ENCODE results near the gene GIT1. TPM values are rescaled to one million over a fixed set of nuclear protein-coding genes. Genes with fewer than 3 reads are reported as not detected.

The GIT1 gene
- total and polyA plus RNA-seq, 11 donors, result 23.0 to 52.9 (median 31.4) TPM

DNA sequence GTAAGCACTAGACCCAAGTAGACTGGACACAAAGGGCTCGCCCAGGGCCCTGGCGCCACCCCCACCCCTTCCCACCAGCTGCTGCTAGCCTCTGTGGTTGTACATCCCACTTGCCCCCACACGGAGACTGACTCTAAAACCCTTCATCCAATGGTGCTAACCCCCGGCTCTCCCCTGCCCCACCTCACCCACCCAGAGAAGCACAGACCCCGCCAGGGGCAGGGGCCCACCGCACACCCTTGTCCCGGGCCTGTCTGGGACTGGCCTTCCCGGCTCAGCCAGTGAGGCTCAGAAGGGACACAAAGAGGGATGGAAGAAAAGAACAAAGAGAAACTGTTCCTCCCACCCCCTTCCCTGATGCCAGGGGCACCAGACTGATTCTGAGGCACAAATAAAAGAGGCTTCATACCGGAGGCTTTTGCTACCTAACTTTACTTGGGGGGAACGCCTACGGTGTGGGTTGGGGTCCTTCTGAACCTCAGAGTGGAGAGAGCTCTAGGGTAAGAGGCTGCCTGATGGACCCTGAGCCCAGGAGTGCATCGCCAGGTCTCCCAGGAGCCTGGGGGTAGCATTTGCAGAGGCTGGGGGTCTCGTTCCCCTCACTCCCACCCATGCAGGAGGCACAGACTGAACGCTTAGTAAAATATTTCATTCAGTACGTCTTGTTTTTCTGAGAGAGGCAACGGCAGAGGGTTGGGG, 25.1 kb upstream of the GIT1 start:
- Histone ChIP-seq H3K36me3 (peaks cover 0 to 10% (median 0%) of the 10 kb centered on the region in 9 donors), H3K27ac (no peak overlapping the region), H3K9me3 (no peaks in the 10 kb centered on the region), H3K4me1 (peaks cover 6 to 69% (median 55%) of the 10 kb centered on the region in 12 donors), H3K4me3 (peak overlapping the region in 1 of 12 donors; percentile 61), H3K27me3 (no peaks in the 10 kb centered on the region)
- ATAC-seq (no peak), DNase-seq (no peak)
- intact Hi-C loops (cut with DNase I), result loop anchor here in 3 of 10 donors (2.0 to 5.0 kb wide), 4 partner anchors 22 to 163 kb away; partner anchors contain the start of gene ANKRD13B (in 1 of the 3)
- TF ChIP-seq, protein P1, sequence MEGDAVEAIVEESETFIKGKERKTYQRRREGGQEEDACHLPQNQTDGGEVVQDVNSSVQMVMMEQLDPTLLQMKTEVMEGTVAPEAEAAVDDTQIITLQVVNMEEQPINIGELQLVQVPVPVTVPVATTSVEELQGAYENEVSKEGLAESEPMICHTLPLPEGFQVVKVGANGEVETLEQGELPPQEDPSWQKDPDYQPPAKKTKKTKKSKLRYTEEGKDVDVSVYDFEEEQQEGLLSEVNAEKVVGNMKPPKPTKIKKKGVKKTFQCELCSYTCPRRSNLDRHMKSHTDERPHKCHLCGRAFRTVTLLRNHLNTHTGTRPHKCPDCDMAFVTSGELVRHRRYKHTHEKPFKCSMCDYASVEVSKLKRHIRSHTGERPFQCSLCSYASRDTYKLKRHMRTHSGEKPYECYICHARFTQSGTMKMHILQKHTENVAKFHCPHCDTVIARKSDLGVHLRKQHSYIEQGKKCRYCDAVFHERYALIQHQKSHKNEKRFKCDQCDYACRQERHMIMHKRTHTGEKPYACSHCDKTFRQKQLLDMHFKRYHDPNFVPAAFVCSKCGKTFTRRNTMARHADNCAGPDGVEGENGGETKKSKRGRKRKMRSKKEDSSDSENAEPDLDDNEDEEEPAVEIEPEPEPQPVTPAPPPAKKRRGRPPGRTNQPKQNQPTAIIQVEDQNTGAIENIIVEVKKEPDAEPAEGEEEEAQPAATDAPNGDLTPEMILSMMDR (IDR thresholded peaks at IDR 0.05), result no peak
- TF ChIP-seq POLR2A (IDR thresholded peaks at IDR 0.05), result no peak
- 80 to 94% (median 86%) methylated on average over 16 of the region's 16 CpGs for WGBS, 4 donors

DNA sequence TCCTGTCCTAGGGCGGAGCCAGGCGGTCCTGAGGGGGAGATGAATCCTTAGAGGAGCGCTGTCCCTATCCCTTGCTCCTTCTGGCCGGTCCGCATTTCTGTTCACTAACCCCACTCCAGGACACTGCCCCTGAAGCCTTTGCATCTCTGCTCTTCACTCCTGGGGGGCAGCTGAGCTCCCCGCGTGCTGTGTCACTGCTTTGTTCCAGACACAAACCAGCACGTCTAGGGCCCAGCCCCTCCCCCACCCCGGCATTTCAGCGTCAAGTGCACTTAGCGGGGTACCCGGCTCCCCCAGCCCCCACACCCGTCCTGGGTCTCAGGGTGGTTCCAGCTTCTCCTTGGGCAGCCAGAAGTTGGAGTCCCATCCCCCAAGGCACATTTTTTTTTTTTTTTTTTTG, 24.4 kb upstream of the GIT1 start:
- ATAC-seq, result no peak
- Histone ChIP-seq H3K9me3 (no peaks in the 10 kb centered on the region), H3K36me3 (peaks cover 0 to 10% (median 0%) of the 10 kb centered on the region in 9 donors), H3K4me1 (peaks cover 6 to 63% (median 50%) of the 10 kb centered on the region in 12 donors), H3K27me3 (no peaks in the 10 kb centered on the region), H3K4me3 (peak overlapping the region in 11 of 12 donors; percentile 17 to 53 (median 41)), H3K27ac (peak overlapping the region in 8 of 12 donors; percentile 3 to 66 (median 18))
- DNase-seq, result peak in 2 of 5 donors; percentile 42 to 58
- 17 to 21% (median 20%) methylated on average over 13 of the region's 13 CpGs for WGBS, 4 donors
- TF ChIP-seq POLR2A (IDR thresholded peaks at IDR 0.05), result no peak
- TF ChIP-seq, protein P1 (IDR thresholded peaks at IDR 0.05), result no peak
- intact Hi-C loops (cut with DNase I), result loop anchor here in 2 of 10 donors (2.0 to 5.0 kb wide), 2 partner anchors 21 to 37 kb away; partner anchors contain the start of gene ANKRD13B (in 1 of the 2)

DNA sequence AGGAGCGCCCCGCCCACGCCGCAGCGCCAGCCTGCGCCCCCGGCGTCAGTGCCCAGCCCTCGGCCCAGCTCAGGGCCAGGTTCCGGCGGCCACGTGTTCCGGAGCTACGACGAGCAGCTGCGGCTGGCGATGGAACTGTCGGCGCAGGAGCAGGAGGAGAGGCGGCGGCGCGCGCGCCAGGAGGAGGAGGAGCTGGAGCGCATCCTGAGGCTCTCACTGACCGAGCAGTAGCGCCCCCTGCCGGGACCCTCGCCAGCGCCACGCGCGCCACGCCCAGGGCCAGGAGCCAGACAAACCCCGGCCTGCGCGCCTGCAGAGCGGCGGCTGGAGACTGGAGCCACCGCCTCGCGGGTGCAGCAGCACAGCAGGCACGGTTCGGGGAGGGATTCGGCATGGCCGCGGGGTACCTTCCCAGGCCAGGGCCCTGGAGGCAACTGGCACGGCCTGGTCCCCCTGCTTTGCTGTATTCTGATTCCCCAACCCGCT, 23.9 kb upstream of the GIT1 start:
- peak overlapping the region in 9 of 12 donors; percentile 3 to 66 (median 42) for H3K27ac ChIP-seq
- intact Hi-C loops (cut with DNase I), result loop anchor here in 1 of 10 donors (5.0 kb wide), 1 partner anchor 36 kb away; no protein-coding TSS in a partner anchor
- peak in 1 of 2 donors; percentile 14 for TF ChIP-seq POLR2A (IDR thresholded peaks at IDR 0.05)
- TF ChIP-seq, protein P1 (IDR thresholded peaks at IDR 0.05), result peak; percentile 82 to 97 (median 92)
- WGBS, 4 donors, result 1 to 3% (median 1%) methylated on average over 15 to 50 of the region's 50 CpGs
- H3K36me3 ChIP-seq, result peaks cover 0 to 10% (median 0%) of the 10 kb centered on the region in 9 donors
- H3K4me1 ChIP-seq, result peaks cover 6 to 58% (median 45%) of the 10 kb centered on the region in 12 donors
- H3K27me3 ChIP-seq, result no peaks in the 10 kb centered on the region
- peak overlapping the region in 11 of 12 donors; percentile 17 to 53 (median 41) for H3K4me3 ChIP-seq
- ATAC-seq (peak; percentile 63 to 81 (median 75)), DNase-seq (peak; percentile 95 to 98 (median 96))
- H3K9me3 ChIP-seq, result no peaks in the 10 kb centered on the region

Measured in heart left ventricle (tissue), 16 donors.